WTC11 (cell line): ENCODE results near the gene TCF12. TPM values are rescaled to one million over a fixed set of nuclear protein-coding genes. Genes with fewer than 3 reads are reported as not detected.

Source experiments
- ATAC-seq: fragments of 200-7000 bp; cut with Tn5 transposase; 2 replicates; pipeline ENCODE4 v1.10.0; 2021; ENCODE audit warnings: mild to moderate bottlenecking, moderate library complexity
- CTCF ChIA-PET: fragments of 300-600 bp; sonication (Branson Sonifier 250); formaldehyde crosslinking; loops from one replicate; lab custom pipeline; 2021; ENCODE audit warnings: antibody characterized with exemption; lab: Charles Lee
- POLR2A ChIA-PET: fragments of 350-600 bp; sonication (Branson Sonifier 250); formaldehyde crosslinking; loops from one replicate; lab custom pipeline; 2021; ENCODE audit warnings: antibody characterized with exemption; lab: Charles Lee
- DNase-seq: peaks from one replicate; pipeline ENCODE4 v3.0.0; 2021; ENCODE audit warnings: low spot score
- H3K27ac Mint-ChIP-seq: 2 replicates; pipeline ENCODE4 v1.8.0; 2021; ENCODE audit warnings: mixed read lengths
- H3K27me3 Mint-ChIP-seq: 2 replicates; pipeline ENCODE4 v1.8.0; 2021; ENCODE audit warnings: low read depth, mild to moderate bottlenecking, moderate library complexity, mixed read lengths
- H3K36me3 Mint-ChIP-seq: 2 replicates; pipeline ENCODE4 v1.8.0; 2021; ENCODE audit warnings: mixed read lengths
- H3K4me1 Mint-ChIP-seq: 2 replicates; pipeline ENCODE4 v1.8.0; 2022; ENCODE audit warnings: mixed read lengths
- H3K4me3 Mint-ChIP-seq: 2 replicates; pipeline ENCODE4 v1.8.0; 2021; ENCODE audit warnings: mild to moderate bottlenecking, moderate library complexity, mixed read lengths
- H3K9me3 Mint-ChIP-seq: 2 replicates; pipeline ENCODE4 v1.8.0; 2021; ENCODE audit warnings: mixed read lengths
- CREM ChIP-seq: sonication (generic); formaldehyde crosslinking; IDR thresholded peaks from 2 replicates; pipeline ENCODE4 v1.8.1; 2022; ENCODE audit warnings: mild to moderate bottlenecking, missing genetic modification reagents, moderate library complexity
- EMX1 ChIP-seq: fragments of 250-450 bp; sonication (Bioruptor Pico); IDR thresholded peaks from 2 replicates; pipeline ENCODE4 v1.8.0; 2021; ENCODE audit warnings: mild to moderate bottlenecking
- ETV6 ChIP-seq: sonication (generic); formaldehyde crosslinking; IDR thresholded peaks from 2 replicates; pipeline ENCODE4 v1.8.1; 2022; ENCODE audit warnings: mild to moderate bottlenecking, missing genetic modification reagents
- GRHL2 ChIP-seq: fragments of 250-450 bp; sonication (Bioruptor Pico); IDR thresholded peaks from 2 replicates; pipeline ENCODE4 v1.8.0; 2022; ENCODE audit warnings: mild to moderate bottlenecking, moderate library complexity; ENCODE audit not compliant: insufficient replicate concordance, severe bottlenecking
- IRF2 ChIP-seq: sonication (generic); formaldehyde crosslinking; IDR thresholded peaks from 2 replicates; pipeline ENCODE4 v1.8.0; 2022; ENCODE audit warnings: low read depth, missing genetic modification reagents, borderline replicate concordance
- RORB ChIP-seq: fragments of 250-450 bp; sonication (Bioruptor Pico); IDR thresholded peaks from 2 replicates; pipeline ENCODE4 v1.9.0; 2021; ENCODE audit warnings: mild to moderate bottlenecking
- SMAD3 ChIP-seq: sonication (generic); formaldehyde crosslinking; IDR thresholded peaks from 2 replicates; pipeline ENCODE4 v1.8.0; 2022; ENCODE audit warnings: missing genetic modification reagents, mild to moderate bottlenecking, borderline replicate concordance
- TCF7 ChIP-seq: sonication (generic); formaldehyde crosslinking; IDR thresholded peaks from 2 replicates; pipeline ENCODE4 v1.8.0; 2022; ENCODE audit warnings: mild to moderate bottlenecking, low read depth, missing genetic modification reagents, moderate library complexity
- TEAD4 ChIP-seq: sonication (generic); formaldehyde crosslinking; IDR thresholded peaks from 2 replicates; pipeline ENCODE4 v1.8.0; 2022; ENCODE audit warnings: mild to moderate bottlenecking, missing genetic modification reagents
- ZNF138 ChIP-seq: sonication (generic); formaldehyde crosslinking; conservative IDR thresholded peaks from 2 replicates; pipeline ENCODE4 v1.8.1; 2022; ENCODE audit warnings: mild to moderate bottlenecking, moderate library complexity, missing genetic modification reagents
- ZNF219 ChIP-seq: sonication (generic); formaldehyde crosslinking; IDR thresholded peaks from 2 replicates; pipeline ENCODE4 v1.8.0; 2023; ENCODE audit warnings: missing genetic modification reagents, mild to moderate bottlenecking, borderline replicate concordance
- ZNF232 ChIP-seq: sonication (generic); formaldehyde crosslinking; IDR thresholded peaks from 2 replicates; pipeline ENCODE4 v1.8.0; 2022; ENCODE audit warnings: mild to moderate bottlenecking, missing genetic modification reagents
- ZNF416 ChIP-seq: fragments of 250-450 bp; sonication (Bioruptor Pico); IDR thresholded peaks from 2 replicates; pipeline ENCODE4 v1.9.0; 2021; ENCODE audit warnings: mild to moderate bottlenecking, inconsistent platforms
- total RNA-seq: library from RNA; stranded (reverse); gene quantifications from 3 replicates; pipeline ENCODE4 v1.2.3, GENCODE V29; 2021
- TF ChIP-seq, protein P1 (sequence below): fragments of 200-600 bp; IDR thresholded peaks from 2 replicates; pipeline ENCODE4 v1.8.0; 2022; ENCODE audit warnings: antibody characterized with exemption
- TF ChIP-seq, protein P2 (sequence below): fragments of 250-450 bp; sonication (Bioruptor Pico); conservative IDR thresholded peaks from 2 replicates; pipeline ENCODE4 v1.9.0; 2021; ENCODE audit warnings: mild to moderate bottlenecking
- TF ChIP-seq, protein P3 (sequence below): sonication (generic); formaldehyde crosslinking; IDR thresholded peaks from 2 replicates; pipeline ENCODE4 v1.8.1; 2022; ENCODE audit warnings: missing genetic modification reagents, borderline replicate concordance
- TF ChIP-seq, protein P4 (sequence below): fragments of 250-450 bp; sonication (Bioruptor Pico); IDR thresholded peaks from 2 replicates; pipeline ENCODE4 v1.9.0; 2021; ENCODE audit warnings: mild to moderate bottlenecking, borderline replicate concordance
- TF ChIP-seq, protein P5 (sequence below): sonication (generic); formaldehyde crosslinking; IDR thresholded peaks from 2 replicates; pipeline ENCODE4 v1.8.1; 2023; ENCODE audit warnings: mild to moderate bottlenecking, moderate library complexity, missing genetic modification reagents
- TF ChIP-seq, protein P6 (sequence below): sonication (generic); formaldehyde crosslinking; IDR thresholded peaks from 2 replicates; pipeline ENCODE4 v1.8.1; 2023; ENCODE audit warnings: mild to moderate bottlenecking, missing genetic modification reagents

Gene TCF12
- total RNA-seq, 1 experiment from 2014 or later, result 73.2 TPM

DNA sequence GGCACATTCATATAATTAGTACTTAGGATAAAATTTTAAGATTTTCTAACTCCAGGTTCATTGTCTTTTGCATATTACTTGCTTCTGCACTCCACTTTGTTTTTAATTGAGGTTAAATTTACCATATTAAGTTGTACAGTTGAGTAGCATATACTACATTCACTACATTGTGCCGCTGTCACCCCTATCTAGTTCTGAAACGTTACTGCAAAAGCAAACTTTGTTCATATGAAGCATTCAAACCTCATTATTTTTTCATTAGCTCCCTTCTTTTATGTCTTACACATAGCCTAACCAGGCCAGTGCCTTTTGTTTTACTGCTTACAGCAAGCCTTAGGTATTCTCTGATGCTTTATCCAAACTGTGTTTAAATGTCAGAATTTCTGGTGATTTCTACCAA lies 274.7 kb downstream of the TCF12 start:
- ChIA-PET CTCF (no interaction called here), POLR2A (no interaction called here)
- no peak for ATAC-seq
- no peak overlapping the region for H3K4me3 Mint-ChIP-seq
- peaks cover 11% of the 10 kb centered on the region for H3K36me3 Mint-ChIP-seq
- DNase-seq, result no peak
- peak overlapping the region; percentile 20; the same call in 1 of the 2 replicates for H3K27ac Mint-ChIP-seq
- H3K4me1 Mint-ChIP-seq, result peaks cover 45% of the 10 kb centered on the region
- H3K27me3 Mint-ChIP-seq, result no peaks in the 10 kb centered on the region
- TF ChIP-seq RORB (CRISPR knock-in tag) (no peak), SMAD3 (CRISPR knock-in tag) (no peak), TCF7 (CRISPR knock-in tag) (no peak), EMX1 (CRISPR knock-in tag) (no peak), TEAD4 (no peak), ETV6 (no peak), ZNF416 (CRISPR knock-in tag) (no peak), CREM (CRISPR knock-in tag) (no peak), ZNF219 (no peak), ZNF138 (CRISPR knock-in tag) (no peak), GRHL2 (no peak)
- TF ChIP-seq, protein P1, sequence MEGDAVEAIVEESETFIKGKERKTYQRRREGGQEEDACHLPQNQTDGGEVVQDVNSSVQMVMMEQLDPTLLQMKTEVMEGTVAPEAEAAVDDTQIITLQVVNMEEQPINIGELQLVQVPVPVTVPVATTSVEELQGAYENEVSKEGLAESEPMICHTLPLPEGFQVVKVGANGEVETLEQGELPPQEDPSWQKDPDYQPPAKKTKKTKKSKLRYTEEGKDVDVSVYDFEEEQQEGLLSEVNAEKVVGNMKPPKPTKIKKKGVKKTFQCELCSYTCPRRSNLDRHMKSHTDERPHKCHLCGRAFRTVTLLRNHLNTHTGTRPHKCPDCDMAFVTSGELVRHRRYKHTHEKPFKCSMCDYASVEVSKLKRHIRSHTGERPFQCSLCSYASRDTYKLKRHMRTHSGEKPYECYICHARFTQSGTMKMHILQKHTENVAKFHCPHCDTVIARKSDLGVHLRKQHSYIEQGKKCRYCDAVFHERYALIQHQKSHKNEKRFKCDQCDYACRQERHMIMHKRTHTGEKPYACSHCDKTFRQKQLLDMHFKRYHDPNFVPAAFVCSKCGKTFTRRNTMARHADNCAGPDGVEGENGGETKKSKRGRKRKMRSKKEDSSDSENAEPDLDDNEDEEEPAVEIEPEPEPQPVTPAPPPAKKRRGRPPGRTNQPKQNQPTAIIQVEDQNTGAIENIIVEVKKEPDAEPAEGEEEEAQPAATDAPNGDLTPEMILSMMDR, result no peak
- TF ChIP-seq, protein P2, sequence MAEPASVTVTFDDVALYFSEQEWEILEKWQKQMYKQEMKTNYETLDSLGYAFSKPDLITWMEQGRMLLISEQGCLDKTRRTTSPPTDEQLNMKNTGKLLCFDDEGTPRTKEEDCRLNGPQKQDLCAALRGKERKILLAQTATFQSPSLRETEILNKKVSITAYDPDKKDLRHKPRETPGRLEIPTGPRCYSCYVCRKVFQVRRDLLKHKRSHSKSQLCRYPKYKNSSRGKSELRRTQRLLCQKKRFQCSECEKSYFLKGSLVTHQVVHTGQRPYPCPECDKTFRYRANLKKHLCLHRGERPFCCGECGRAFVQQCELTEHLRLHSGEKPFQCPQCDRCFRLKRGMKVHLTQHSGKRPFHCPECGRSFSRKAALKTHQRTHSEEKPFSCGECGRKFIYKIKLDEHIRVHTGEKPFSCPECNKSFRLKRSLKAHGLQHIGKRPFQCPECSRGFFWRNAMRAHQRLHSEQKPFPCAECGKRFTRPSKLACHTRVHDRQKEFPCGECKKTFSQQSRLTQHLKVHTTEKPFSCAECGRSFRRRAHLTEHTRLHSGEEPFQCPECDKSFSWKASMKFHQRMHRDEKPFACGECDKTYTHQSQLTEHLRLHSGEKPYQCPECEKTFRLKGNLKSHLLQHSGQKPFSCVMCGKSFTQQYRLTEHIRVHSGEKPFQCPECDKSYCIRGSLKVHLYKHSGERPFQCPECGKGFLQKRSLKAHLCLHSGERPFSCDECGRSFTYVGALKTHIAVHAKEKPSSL (CRISPR knock-in tag), result no peak
- TF ChIP-seq, protein P3, sequence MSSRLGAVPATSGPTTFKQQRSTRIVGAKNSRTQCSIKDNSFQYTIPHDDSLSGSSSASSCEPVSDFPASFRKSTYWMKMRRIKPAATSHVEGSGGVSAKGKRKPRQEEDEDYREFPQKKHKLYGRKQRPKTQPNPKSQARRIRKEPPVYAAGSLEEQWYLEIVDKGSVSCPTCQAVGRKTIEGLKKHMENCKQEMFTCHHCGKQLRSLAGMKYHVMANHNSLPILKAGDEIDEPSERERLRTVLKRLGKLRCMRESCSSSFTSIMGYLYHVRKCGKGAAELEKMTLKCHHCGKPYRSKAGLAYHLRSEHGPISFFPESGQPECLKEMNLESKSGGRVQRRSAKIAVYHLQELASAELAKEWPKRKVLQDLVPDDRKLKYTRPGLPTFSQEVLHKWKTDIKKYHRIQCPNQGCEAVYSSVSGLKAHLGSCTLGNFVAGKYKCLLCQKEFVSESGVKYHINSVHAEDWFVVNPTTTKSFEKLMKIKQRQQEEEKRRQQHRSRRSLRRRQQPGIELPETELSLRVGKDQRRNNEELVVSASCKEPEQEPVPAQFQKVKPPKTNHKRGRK (CRISPR knock-in tag), result no peak
- TF ChIP-seq, protein P4, sequence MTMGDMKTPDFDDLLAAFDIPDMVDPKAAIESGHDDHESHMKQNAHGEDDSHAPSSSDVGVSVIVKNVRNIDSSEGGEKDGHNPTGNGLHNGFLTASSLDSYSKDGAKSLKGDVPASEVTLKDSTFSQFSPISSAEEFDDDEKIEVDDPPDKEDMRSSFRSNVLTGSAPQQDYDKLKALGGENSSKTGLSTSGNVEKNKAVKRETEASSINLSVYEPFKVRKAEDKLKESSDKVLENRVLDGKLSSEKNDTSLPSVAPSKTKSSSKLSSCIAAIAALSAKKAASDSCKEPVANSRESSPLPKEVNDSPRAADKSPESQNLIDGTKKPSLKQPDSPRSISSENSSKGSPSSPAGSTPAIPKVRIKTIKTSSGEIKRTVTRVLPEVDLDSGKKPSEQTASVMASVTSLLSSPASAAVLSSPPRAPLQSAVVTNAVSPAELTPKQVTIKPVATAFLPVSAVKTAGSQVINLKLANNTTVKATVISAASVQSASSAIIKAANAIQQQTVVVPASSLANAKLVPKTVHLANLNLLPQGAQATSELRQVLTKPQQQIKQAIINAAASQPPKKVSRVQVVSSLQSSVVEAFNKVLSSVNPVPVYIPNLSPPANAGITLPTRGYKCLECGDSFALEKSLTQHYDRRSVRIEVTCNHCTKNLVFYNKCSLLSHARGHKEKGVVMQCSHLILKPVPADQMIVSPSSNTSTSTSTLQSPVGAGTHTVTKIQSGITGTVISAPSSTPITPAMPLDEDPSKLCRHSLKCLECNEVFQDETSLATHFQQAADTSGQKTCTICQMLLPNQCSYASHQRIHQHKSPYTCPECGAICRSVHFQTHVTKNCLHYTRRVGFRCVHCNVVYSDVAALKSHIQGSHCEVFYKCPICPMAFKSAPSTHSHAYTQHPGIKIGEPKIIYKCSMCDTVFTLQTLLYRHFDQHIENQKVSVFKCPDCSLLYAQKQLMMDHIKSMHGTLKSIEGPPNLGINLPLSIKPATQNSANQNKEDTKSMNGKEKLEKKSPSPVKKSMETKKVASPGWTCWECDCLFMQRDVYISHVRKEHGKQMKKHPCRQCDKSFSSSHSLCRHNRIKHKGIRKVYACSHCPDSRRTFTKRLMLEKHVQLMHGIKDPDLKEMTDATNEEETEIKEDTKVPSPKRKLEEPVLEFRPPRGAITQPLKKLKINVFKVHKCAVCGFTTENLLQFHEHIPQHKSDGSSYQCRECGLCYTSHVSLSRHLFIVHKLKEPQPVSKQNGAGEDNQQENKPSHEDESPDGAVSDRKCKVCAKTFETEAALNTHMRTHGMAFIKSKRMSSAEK (CRISPR knock-in tag), result no peak
- TF ChIP-seq, all 79 proteins: peak for 0
- no peaks in the 10 kb centered on the region for H3K9me3 Mint-ChIP-seq

DNA sequence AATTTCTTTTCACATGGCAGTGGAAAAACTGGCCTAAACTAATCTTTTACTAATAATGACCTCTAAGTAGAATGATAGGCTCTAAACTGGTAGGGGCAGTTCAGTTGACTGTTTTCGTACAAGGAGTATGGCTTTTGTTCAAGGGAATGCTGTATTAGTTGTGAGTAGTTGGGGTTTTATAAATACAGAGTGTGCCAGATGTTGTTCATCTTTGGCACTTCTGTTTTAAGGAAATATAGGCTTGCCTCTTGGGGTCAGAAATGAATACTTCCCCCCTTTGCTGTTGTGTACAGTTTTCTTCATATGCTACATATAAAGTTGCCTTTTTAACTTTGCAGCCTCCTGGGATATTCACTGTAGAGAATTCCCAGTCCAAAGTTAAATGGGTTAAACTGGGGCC lies 276.9 kb downstream of the TCF12 start:
- Mint-ChIP-seq H3K27ac (no peak overlapping the region), H3K36me3 (peaks cover 11% of the 10 kb centered on the region), H3K27me3 (no peaks in the 10 kb centered on the region), H3K4me3 (no peak overlapping the region), H3K4me1 (peaks cover 64% of the 10 kb centered on the region), H3K9me3 (no peaks in the 10 kb centered on the region)
- ChIA-PET CTCF (interaction anchor here (0.7 to 1.4 kb wide), 2 partner anchors 60 to 111 kb away, joined by 3 to 6 read pairs; no protein-coding TSS in a partner anchor), POLR2A (no interaction called here)
- no peak for DNase-seq
- no peak for ATAC-seq
- TF ChIP-seq, protein P5, sequence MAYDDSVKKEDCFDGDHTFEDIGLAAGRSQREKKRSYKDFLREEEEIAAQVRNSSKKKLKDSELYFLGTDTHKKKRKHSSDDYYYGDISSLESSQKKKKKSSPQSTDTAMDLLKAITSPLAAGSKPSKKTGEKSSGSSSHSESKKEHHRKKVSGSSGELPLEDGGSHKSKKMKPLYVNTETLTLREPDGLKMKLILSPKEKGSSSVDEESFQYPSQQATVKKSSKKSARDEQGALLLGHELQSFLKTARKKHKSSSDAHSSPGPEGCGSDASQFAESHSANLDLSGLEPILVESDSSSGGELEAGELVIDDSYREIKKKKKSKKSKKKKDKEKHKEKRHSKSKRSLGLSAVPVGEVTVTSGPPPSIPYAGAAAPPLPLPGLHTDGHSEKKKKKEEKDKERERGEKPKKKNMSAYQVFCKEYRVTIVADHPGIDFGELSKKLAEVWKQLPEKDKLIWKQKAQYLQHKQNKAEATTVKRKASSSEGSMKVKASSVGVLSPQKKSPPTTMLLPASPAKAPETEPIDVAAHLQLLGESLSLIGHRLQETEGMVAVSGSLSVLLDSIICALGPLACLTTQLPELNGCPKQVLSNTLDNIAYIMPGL (CRISPR knock-in tag), result no peak
- TF ChIP-seq, protein P6, sequence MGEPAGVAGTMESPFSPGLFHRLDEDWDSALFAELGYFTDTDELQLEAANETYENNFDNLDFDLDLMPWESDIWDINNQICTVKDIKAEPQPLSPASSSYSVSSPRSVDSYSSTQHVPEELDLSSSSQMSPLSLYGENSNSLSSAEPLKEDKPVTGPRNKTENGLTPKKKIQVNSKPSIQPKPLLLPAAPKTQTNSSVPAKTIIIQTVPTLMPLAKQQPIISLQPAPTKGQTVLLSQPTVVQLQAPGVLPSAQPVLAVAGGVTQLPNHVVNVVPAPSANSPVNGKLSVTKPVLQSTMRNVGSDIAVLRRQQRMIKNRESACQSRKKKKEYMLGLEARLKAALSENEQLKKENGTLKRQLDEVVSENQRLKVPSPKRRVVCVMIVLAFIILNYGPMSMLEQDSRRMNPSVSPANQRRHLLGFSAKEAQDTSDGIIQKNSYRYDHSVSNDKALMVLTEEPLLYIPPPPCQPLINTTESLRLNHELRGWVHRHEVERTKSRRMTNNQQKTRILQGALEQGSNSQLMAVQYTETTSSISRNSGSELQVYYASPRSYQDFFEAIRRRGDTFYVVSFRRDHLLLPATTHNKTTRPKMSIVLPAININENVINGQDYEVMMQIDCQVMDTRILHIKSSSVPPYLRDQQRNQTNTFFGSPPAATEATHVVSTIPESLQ (CRISPR knock-in tag), result no peak
- TF ChIP-seq, protein P2 (CRISPR knock-in tag), result no peak
- TF ChIP-seq IRF2, result no peak
- no peak for TF ChIP-seq CREM (CRISPR knock-in tag)
- TF ChIP-seq ZNF232, result no peak
